SH-SY5Y (cell line): ENCODE results near the gene SUGCT.

Experiments used
- GATA2 ChIP-seq: IDR thresholded peaks from 2 replicates; pipeline ENCODE4 v1.6.1; 2011; ENCODE audit warnings: mild to moderate bottlenecking, low read depth, low read length
- GATA3 ChIP-seq: IDR thresholded peaks from 2 replicates; pipeline ENCODE4 v1.6.1; 2011; ENCODE audit warnings: low read depth, mild to moderate bottlenecking, low read length, moderate library complexity

- TF ChIP-seq GATA3 = no peak
- no peak for TF ChIP-seq GATA2
Measured at GRCh38 chr7:40746841-40747556, 612.2 kb downstream of the SUGCT start.
